Measurements from ENCODE around the gene SHCBP1.
A peak's percentile ranks its signal among the peaks of the same experiment; 100 is the strongest.

DNA sequence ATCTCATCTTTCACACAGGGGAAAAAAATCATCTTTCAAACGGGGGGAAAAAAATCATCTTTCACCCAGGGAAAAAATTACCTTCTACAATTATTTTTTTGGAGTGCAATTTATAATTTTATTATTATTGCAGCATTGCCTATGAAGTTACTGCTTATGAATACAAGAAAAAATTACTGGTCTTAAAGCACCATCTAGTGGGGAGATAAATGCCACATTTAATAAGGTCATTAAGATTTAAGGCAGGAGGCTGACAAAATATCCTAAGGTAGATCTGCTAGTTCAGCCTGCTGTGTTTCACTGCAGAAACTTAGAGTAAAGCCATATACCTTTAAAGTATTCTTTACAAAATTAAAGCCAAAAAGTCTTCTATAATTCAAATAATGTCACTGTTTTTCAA, 13.7 kb downstream of the SHCBP1 start:
- no peak for TF ChIP-seq POLR2AphosphoS5 (IDR thresholded peaks at IDR 0.05)
- TF ChIP-seq, protein P1, sequence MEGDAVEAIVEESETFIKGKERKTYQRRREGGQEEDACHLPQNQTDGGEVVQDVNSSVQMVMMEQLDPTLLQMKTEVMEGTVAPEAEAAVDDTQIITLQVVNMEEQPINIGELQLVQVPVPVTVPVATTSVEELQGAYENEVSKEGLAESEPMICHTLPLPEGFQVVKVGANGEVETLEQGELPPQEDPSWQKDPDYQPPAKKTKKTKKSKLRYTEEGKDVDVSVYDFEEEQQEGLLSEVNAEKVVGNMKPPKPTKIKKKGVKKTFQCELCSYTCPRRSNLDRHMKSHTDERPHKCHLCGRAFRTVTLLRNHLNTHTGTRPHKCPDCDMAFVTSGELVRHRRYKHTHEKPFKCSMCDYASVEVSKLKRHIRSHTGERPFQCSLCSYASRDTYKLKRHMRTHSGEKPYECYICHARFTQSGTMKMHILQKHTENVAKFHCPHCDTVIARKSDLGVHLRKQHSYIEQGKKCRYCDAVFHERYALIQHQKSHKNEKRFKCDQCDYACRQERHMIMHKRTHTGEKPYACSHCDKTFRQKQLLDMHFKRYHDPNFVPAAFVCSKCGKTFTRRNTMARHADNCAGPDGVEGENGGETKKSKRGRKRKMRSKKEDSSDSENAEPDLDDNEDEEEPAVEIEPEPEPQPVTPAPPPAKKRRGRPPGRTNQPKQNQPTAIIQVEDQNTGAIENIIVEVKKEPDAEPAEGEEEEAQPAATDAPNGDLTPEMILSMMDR (IDR thresholded peaks at IDR 0.05), result peak; percentile 23 to 47 (median 36)
- TF ChIP-seq EP300 (IDR thresholded peaks at IDR 0.05), result no peak
- no peak for TF ChIP-seq POLR2A (IDR thresholded peaks at IDR 0.05)

Data from gastroesophageal sphincter (tissue), 3 donors.